Thoracic aorta (tissue), 2 donors: ENCODE measurements around the gene CEP120. TPM values are rescaled to one million over a fixed set of nuclear protein-coding genes. Genes with fewer than 3 reads are reported as not detected.
A peak's percentile ranks its signal among the peaks of the same experiment; 100 is the strongest.
"Not testable (repeated sequence)": the region's sequence is repeated elsewhere in the genome, so short reads cannot be mapped to it uniquely, and the experiment has no call there.

ENCODE experiments used
- ATAC-seq: fragments of 150-250 bp; one replicate; pipeline ENCODE4 v1.8.0; 2017; ENCODE audit warnings: low read depth; ENCODE audit not compliant: insufficient number of reproducible peaks, low FRiP score
- DNase-seq: peaks from one replicate; pipeline ENCODE4 v3.0.0-alpha.2; 2020; ENCODE audit warnings: low spot score
- H3K27ac ChIP-seq, 2 donors: fragments of 200-600 bp; sonication (generic); 1 replicate in 1 of 2; 2 replicates in 1 of 2; pipeline ENCODE4 v1.5.1; 2016; ENCODE audit warnings: mild to moderate bottlenecking in 2 of 2, moderate library complexity in 2 of 2
- H3K27me3 ChIP-seq: fragments of 200-600 bp; sonication (generic); replicated peaks from 2 replicates; pipeline ENCODE4 v1.6.0; 2016; ENCODE audit warnings: mild to moderate bottlenecking; ENCODE audit not compliant: insufficient read depth
- H3K36me3 ChIP-seq: fragments of 200-600 bp; sonication (generic); one replicate; pipeline ENCODE4 v1.5.1; 2016
- H3K4me1 ChIP-seq, 2 donors: fragments of 200-600 bp; sonication (generic); 1 replicate in 1 of 2; 2 replicates in 1 of 2; pipeline versions ENCODE4 v1.5.1 to v1.6.0; 2016; ENCODE audit warnings: low read depth in 2 of 2, mild to moderate bottlenecking in 1 of 2; ENCODE audit not compliant: control insufficient read depth in 1 of 2
- H3K4me3 ChIP-seq: fragments of 200-600 bp; sonication (generic); 2 replicates; pipeline ENCODE4 v1.5.1; 2016; ENCODE audit warnings: mild to moderate bottlenecking
- H3K9me3 ChIP-seq: fragments of 200-600 bp; sonication (generic); 2 replicates; pipeline ENCODE4 v1.5.1; 2016
- total RNA-seq, 2 donors: library from RNA; depleted of rRNA; stranded (reverse); fragments of >200 nt; gene quantifications; one replicate each; pipeline versions ENCODE4 v1.1.0 to v1.2.3, GENCODE V29; 2016
- TF ChIP-seq, protein P1 (sequence below): fragments of 200-600 bp; sonication (generic); IDR thresholded peaks from one replicate; pipeline ENCODE4 v1.5.1; 2019; ENCODE audit warnings: antibody characterized with exemption

CEP120 gene
- 10 to 100 TPM; 18.5 to 24.4 TPM for total RNA-seq

GRCh38 chr5:123423278-123424149 lies at the start of gene CEP120:
Gene CEP120 (minus strand): TSS chr5:123423403. CDS start chr5:123422998, 405 bp downstream.
- Histone ChIP-seq H3K36me3 (no peaks in the 10 kb centered on the region), H3K27ac (peak within 1 kb of the TSS; percentile 76 to 79), H3K4me1 (peaks cover 14 to 18% of the 10 kb centered on the region in 2 donors), H3K9me3 (no peaks in the 10 kb centered on the region), H3K4me3 (peak within 1 kb of the TSS; percentile 96), H3K27me3 (no peaks in the 10 kb centered on the region)
- ATAC-seq (peak; percentile 95), DNase-seq (peak; percentile 96)
- TF ChIP-seq, protein P1, sequence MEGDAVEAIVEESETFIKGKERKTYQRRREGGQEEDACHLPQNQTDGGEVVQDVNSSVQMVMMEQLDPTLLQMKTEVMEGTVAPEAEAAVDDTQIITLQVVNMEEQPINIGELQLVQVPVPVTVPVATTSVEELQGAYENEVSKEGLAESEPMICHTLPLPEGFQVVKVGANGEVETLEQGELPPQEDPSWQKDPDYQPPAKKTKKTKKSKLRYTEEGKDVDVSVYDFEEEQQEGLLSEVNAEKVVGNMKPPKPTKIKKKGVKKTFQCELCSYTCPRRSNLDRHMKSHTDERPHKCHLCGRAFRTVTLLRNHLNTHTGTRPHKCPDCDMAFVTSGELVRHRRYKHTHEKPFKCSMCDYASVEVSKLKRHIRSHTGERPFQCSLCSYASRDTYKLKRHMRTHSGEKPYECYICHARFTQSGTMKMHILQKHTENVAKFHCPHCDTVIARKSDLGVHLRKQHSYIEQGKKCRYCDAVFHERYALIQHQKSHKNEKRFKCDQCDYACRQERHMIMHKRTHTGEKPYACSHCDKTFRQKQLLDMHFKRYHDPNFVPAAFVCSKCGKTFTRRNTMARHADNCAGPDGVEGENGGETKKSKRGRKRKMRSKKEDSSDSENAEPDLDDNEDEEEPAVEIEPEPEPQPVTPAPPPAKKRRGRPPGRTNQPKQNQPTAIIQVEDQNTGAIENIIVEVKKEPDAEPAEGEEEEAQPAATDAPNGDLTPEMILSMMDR: peak; percentile 63

GRCh38 chr5:123472150-123472924 lies 49.1 kb upstream of the CEP120 start:
- Histone ChIP-seq H3K27me3 (no peaks in the 10 kb centered on the region), H3K27ac (no peak overlapping the region), H3K36me3 (no peaks in the 10 kb centered on the region), H3K4me1 (no peaks in the 10 kb centered on the region), H3K9me3 (no peaks in the 10 kb centered on the region), H3K4me3 (no peak overlapping the region)
- DNase-seq (no peak), ATAC-seq (no peak)
- TF ChIP-seq, protein P1: no peak

GRCh38 chr5:123471385-123471784 lies 48.2 kb upstream of the CEP120 start:
- ATAC-seq (no peak), DNase-seq (no peak)
- no peaks in the 10 kb centered on the region for H3K9me3 ChIP-seq
- no peaks in the 10 kb centered on the region for H3K4me1 ChIP-seq
- no peak overlapping the region for H3K27ac ChIP-seq
- TF ChIP-seq, protein P1: no peak
- H3K36me3 ChIP-seq: no peaks in the 10 kb centered on the region
- no peaks in the 10 kb centered on the region for H3K27me3 ChIP-seq
- no peak overlapping the region for H3K4me3 ChIP-seq

- not testable (repeated sequence) for H3K27ac ChIP-seq, H3K27me3 ChIP-seq, ATAC-seq
Measured at GRCh38 chr5:123466839-123467238, 43.6 kb upstream of the CEP120 start.

GRCh38 chr5:123460296-123460729 lies 37.1 kb upstream of the CEP120 start:
- TF ChIP-seq, protein P1: no peak
- no peaks in the 10 kb centered on the region for H3K9me3 ChIP-seq
- H3K4me3 ChIP-seq: no peak overlapping the region
- no peaks in the 10 kb centered on the region for H3K4me1 ChIP-seq
- H3K27me3 ChIP-seq: no peaks in the 10 kb centered on the region
- no peaks in the 10 kb centered on the region for H3K36me3 ChIP-seq
- no peak overlapping the region for H3K27ac ChIP-seq
- no peak for ATAC-seq
- no peak for DNase-seq

More at GRCh38 chr5:123466839-123467238, 43.6 kb upstream of the CEP120 start:
- not testable (repeated sequence) for DNase-seq, H3K4me1 ChIP-seq, H3K9me3 ChIP-seq, H3K36me3 ChIP-seq, H3K4me3 ChIP-seq

- not testable (repeated sequence) for DNase-seq, H3K36me3 ChIP-seq, ATAC-seq, H3K9me3 ChIP-seq, H3K27me3 ChIP-seq, H3K4me3 ChIP-seq, H3K27ac ChIP-seq, H3K4me1 ChIP-seq
Measured at GRCh38 chr5:123458994-123459393, 35.8 kb upstream of the CEP120 start.
